Motor neuron (in vitro differentiated cells): ENCODE results near the gene ABLIM2. TPM values are rescaled to one million over a fixed set of nuclear protein-coding genes. Genes with fewer than 3 reads are reported as not detected.

Source experiments
- ATAC-seq, 8 experiments: fragments of 200-7000 bp; cut with Tn5 transposase; replicated peaks in 6 of 8; 2 replicates each; pipeline ENCODE4 v1.8.0; 2021; ENCODE audit warnings: mild to moderate bottlenecking in 8 of 8, moderate library complexity in 8 of 8
- H3K27ac ChIP-seq, 2 donors: fragments of 250-450 bp; sonication (Bioruptor Pico); 2 replicates each; pipeline ENCODE4 v1.9.0; 2021; ENCODE audit warnings: antibody characterized with exemption in 2 of 2, mild to moderate bottlenecking in 2 of 2, moderate library complexity in 1 of 2
- H3K4me1 ChIP-seq, 2 donors: fragments of 250-450 bp; sonication (Bioruptor Pico); replicated peaks in 1 of 2; 2 replicates each; pipeline ENCODE4 v1.6.1; 2021; ENCODE audit warnings: antibody characterized with exemption in 2 of 2, mild to moderate bottlenecking in 2 of 2, moderate library complexity in 1 of 2
- H3K4me3 ChIP-seq, 5 donors: fragments of 250-450 bp; sonication (Bioruptor Pico); 2 replicates each; pipeline ENCODE4 v1.9.0; 2021; ENCODE audit warnings: antibody characterized with exemption in 5 of 5, mild to moderate bottlenecking in 5 of 5, moderate library complexity in 4 of 5
- WGBS, 10 experiments: fragments of 450-650 bp; shearing (Covaris generic); methylation state at CpG; one replicate each; pipeline ENCODE4 v1.0.0; 2022; 5-methylcytosine and 5-hydroxymethylcytosine counted together
- in situ Hi-C, 9 experiments: fragments of 400-800 bp; cut with MboI; loops; one replicate each; pipeline ENCODE4 v1.15.0; 2021; ENCODE audit warnings: low sequenced_read_pairs in 9 of 9, low pct_unique_long_range_greater_than_20kb in 2 of 9; ENCODE audit not compliant: unreplicated experiment in 9 of 9
- total RNA-seq, 8 experiments: library from RNA; unstranded; fragments of 300-600 nt; gene quantifications; 2 replicates each; pipeline versions ENCODE4 v1.2.3 to v1.2.4, GENCODE V29; 2022

ABLIM2 gene
- total RNA-seq, 8 experiments from 2014 or later = 0.58 to 18.7 (median 6.5) TPM

- no peak for ATAC-seq
- no peak overlapping the region for H3K4me3 ChIP-seq
- WGBS, 10 experiments = 0 to 93% (median 48%) methylated on average over 1 to 7 of the region's 7 CpGs; no CpG with 5 or more reads in 3 of the 10 experiments
- in situ Hi-C loops = no loop called here
- H3K4me1 ChIP-seq = peaks cover 25 to 26% of the 10 kb centered on the region in 2 donors
- H3K27ac ChIP-seq = peak overlapping the region in 1 of 2 donors; percentile 49
Measured at GRCh38 chr4:8044244-8044643, 114.4 kb downstream of the ABLIM2 start.

- ATAC-seq = no peak
- Histone ChIP-seq H3K27ac (no peak overlapping the region), H3K4me1 (peaks cover 32% of the 10 kb centered on the region in 2 donors), H3K4me3 (no peak overlapping the region)
- in situ Hi-C loops = no loop called here
- WGBS, 10 experiments = 55 to 94% (median 90%) methylated on average over 2 to 8 of the region's 16 CpGs; no CpG with 5 or more reads in 3 of the 10 experiments
Measured at GRCh38 chr4:8043596-8043995, 115.0 kb downstream of the ABLIM2 start.

- Histone ChIP-seq H3K27ac (no peak overlapping the region), H3K4me3 (no peak overlapping the region), H3K4me1 (peaks cover 30% of the 10 kb centered on the region in 2 donors)
- in situ Hi-C loops = no loop called here
- no peak for ATAC-seq
- 57 to 98% (median 81%) methylated on average over 3 to 9 of the region's 11 CpGs; no CpG with 5 or more reads in 2 of the 10 experiments for WGBS, 10 experiments
Measured at GRCh38 chr4:8041868-8042267, 116.7 kb downstream of the ABLIM2 start.

GRCh38 chr4:8041172-8041571, 117.4 kb downstream of the ABLIM2 start:
- peak in 1 of 8 experiments; percentile 2 for ATAC-seq
- WGBS, 10 experiments = 40 to 100% (median 93%) methylated on average over 1 to 3 of the region's 7 CpGs; no CpG with 5 or more reads in 5 of the 10 experiments
- in situ Hi-C loops = no loop called here
- H3K4me3 ChIP-seq = no peak overlapping the region
- H3K4me1 ChIP-seq = peaks cover 30% of the 10 kb centered on the region in 2 donors
- H3K27ac ChIP-seq = no peak overlapping the region

- in situ Hi-C loops = no loop called here
- peaks cover 30% of the 10 kb centered on the region in 2 donors for H3K4me1 ChIP-seq
- no peak overlapping the region for H3K4me3 ChIP-seq
- ATAC-seq = no peak
- no peak overlapping the region for H3K27ac ChIP-seq
- 40 to 100% (median 80%) methylated on average over 2 of the region's 7 CpGs; no CpG with 5 or more reads in 6 of the 10 experiments for WGBS, 10 experiments
Measured at GRCh38 chr4:8040607-8041006, 118.0 kb downstream of the ABLIM2 start.

- Histone ChIP-seq H3K4me1 (peaks cover 25 to 28% of the 10 kb centered on the region in 2 donors), H3K4me3 (no peak overlapping the region), H3K27ac (peak overlapping the region; percentile 13 to 17)
- no peak for ATAC-seq
- WGBS, 10 experiments = 40 to 100% (median 77%) methylated on average over 1 to 10 of the region's 11 CpGs; no CpG with 5 or more reads in 5 of the 10 experiments
- in situ Hi-C loops = no loop called here
Measured at GRCh38 chr4:8039853-8040252, 118.8 kb downstream of the ABLIM2 start.

GRCh38 chr4:8039290-8039689, 119.3 kb downstream of the ABLIM2 start:
- Histone ChIP-seq H3K4me1 (peaks cover 21 to 23% of the 10 kb centered on the region in 2 donors), H3K4me3 (no peak overlapping the region), H3K27ac (peak overlapping the region in 1 of 2 donors; percentile 20)
- peak in 6 of 8 experiments; percentile 23 to 86 (median 84) for ATAC-seq
- WGBS, 10 experiments = 0 to 31% (median 17%) methylated on average over 1 to 4 of the region's 6 CpGs; no CpG with 5 or more reads in 3 of the 10 experiments
- in situ Hi-C loops = no loop called here

- in situ Hi-C loops = no loop called here
- H3K27ac ChIP-seq = peak overlapping the region in 1 of 2 donors; percentile 20
- WGBS, 10 experiments = 20 to 80% (median 25%) methylated on average over 1 to 6 of the region's 7 CpGs; no CpG with 5 or more reads in 5 of the 10 experiments
- H3K4me3 ChIP-seq = no peak overlapping the region
- ATAC-seq = peak in 3 of 8 experiments; percentile 4 to 34 (median 11)
- peaks cover 18 to 23% of the 10 kb centered on the region in 2 donors for H3K4me1 ChIP-seq
Measured at GRCh38 chr4:8038719-8039251, 119.8 kb downstream of the ABLIM2 start.

GRCh38 chr4:8038083-8038482, 120.5 kb downstream of the ABLIM2 start:
- in situ Hi-C loops = no loop called here
- H3K4me3 ChIP-seq = no peak overlapping the region
- WGBS, 10 experiments = 86% methylated on average over 2 of the region's 2 CpGs; no CpG with 5 or more reads in 9 of the 10 experiments
- H3K4me1 ChIP-seq = peaks cover 18 to 23% of the 10 kb centered on the region in 2 donors
- ATAC-seq = no peak
- no peak overlapping the region for H3K27ac ChIP-seq

- in situ Hi-C loops = no loop called here
- Histone ChIP-seq H3K27ac (no peak overlapping the region), H3K4me3 (no peak overlapping the region), H3K4me1 (peaks cover 18 to 23% of the 10 kb centered on the region in 2 donors)
- ATAC-seq = no peak
- WGBS, 10 experiments = 60 to 94% (median 75%) methylated on average over 1 to 4 of the region's 7 CpGs; no CpG with 5 or more reads in 4 of the 10 experiments
Measured at GRCh38 chr4:8037150-8037769, 121.4 kb downstream of the ABLIM2 start.

- peaks cover 18 to 23% of the 10 kb centered on the region in 2 donors for H3K4me1 ChIP-seq
- no peak overlapping the region for H3K27ac ChIP-seq
- WGBS, 10 experiments = 25 to 86% (median 65%) methylated on average over 2 to 10 of the region's 13 CpGs; no CpG with 5 or more reads in 2 of the 10 experiments
- no peak overlapping the region for H3K4me3 ChIP-seq
- ATAC-seq = peak in 3 of 8 experiments; percentile 16 to 34 (median 17)
- in situ Hi-C loops = no loop called here
Measured at GRCh38 chr4:8035371-8035780, 123.2 kb downstream of the ABLIM2 start.

- 70% methylated on average over 2 of the region's 11 CpGs; no CpG with 5 or more reads in 9 of the 10 experiments for WGBS, 10 experiments
Measured at GRCh38 chr4:8033829-8034528, 124.6 kb downstream of the ABLIM2 start.

More at GRCh38 chr4:8033829-8034528, 124.6 kb downstream of the ABLIM2 start:
- Histone ChIP-seq H3K4me3 (no peak overlapping the region), H3K27ac (no peak overlapping the region), H3K4me1 (peaks cover 16 to 26% of the 10 kb centered on the region in 2 donors)
- in situ Hi-C loops = no loop called here
- peak in 2 of 8 experiments; percentile 29 to 51 for ATAC-seq
